Measurements from ENCODE around the gene MPST. TPM values are rescaled to one million over a fixed set of nuclear protein-coding genes. Genes with fewer than 3 reads are reported as not detected.
"Not testable (repeated sequence)": the region's sequence is repeated elsewhere in the genome, so short reads cannot be mapped to it uniquely, and the experiment has no call there.

The MPST gene
- polyA plus RNA-seq, 4 donors, result 44.5 to 84.1 (median 67.1) TPM

GRCh38 chr22:37058917-37059701, 39.6 kb downstream of the MPST start:
- DNase-seq (ENCODE audit: low read depth in 4 of 4, low spot score in 2 of 4), result no peak

- no peak for DNase-seq (ENCODE audit: low read depth in 4 of 4, low spot score in 2 of 4)
Measured at GRCh38 chr22:37059876-37060449, 40.4 kb downstream of the MPST start.

DNA sequence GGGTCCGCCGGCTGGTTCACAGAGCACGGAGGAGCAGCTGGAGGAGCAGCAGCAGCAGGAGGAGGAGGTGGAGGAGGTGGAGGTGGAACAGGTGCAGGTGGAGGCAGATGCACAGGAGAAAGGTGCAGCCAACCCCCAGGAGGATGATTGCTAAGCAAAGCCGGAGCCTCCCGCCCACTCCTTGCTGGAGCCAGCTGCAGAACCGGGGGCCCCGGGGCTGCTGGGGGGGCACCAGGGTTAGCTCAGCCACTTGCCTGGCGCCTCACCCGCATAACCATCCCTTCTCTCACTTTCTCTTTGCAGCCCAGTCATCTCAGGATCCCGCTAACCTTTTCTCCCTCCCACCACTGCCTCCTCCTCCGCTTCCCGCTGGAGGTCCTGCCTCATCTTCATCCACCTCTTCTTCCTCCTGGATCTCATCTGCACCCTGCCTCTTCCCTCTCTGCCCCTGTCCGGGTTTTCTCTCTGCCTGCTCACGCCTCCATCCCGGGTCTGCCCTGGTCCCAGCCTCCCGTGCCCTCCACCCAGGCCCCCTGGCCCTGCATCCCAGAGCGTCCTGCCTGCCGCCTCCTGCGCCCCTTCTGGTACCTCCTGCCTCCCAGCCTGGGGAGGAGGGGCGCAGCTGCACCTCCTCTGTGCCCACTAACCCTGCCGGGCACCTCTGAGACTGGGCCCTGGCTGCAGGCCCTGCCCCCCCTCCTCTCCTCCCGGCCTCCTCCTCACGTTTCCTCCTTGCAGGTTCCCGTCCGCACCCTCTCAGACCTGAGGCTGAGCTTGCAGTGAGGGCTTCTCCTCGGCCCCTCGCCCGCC, 41.5 kb downstream of the MPST start:
- no peak for DNase-seq (ENCODE audit: low read depth in 4 of 4, low spot score in 2 of 4)

DNA sequence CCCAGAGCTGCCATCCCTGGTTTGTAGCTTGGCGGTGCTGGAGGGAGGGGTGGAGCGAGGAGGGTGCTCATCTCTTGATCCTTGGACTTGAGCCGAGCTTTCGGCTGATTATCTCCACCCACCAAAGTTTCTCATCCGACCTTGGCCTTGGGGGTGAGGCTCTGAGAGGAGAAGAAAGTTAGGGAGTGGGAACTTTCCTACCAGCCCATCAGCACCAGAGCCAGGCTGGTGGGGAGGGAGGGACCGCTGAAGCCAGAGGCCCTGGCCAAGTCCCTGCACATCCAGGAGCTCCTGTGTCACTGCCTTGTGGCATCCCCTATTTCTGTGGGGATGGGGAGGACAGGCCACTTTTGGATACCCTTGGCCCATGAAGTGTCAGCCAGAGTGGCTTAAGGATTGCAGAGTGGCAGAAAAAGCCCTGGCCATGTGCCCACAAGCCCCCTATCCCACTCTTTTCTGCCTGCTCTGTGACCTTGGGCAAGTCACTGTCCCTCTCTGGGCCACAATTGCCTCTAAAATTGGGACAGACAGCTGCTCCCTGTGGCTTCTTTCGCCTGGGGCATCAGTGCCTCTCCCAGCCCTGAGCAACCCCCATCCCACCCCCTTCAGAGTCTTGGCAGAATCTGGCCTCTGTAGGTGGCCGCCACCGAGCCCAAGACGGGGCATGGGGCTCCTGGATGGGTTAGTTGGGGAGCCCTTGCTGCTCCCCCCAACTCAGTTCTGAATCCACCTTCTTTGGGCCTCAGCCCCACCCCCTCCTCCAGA, 42.3 kb downstream of the MPST start:
- DNase-seq (ENCODE audit: low read depth in 4 of 4, low spot score in 2 of 4), result no peak

- no peak for DNase-seq (ENCODE audit: low read depth in 4 of 4, low spot score in 2 of 4)
Measured at GRCh38 chr22:37062376-37062675, 42.8 kb downstream of the MPST start.

GRCh38 chr22:37062702-37063381, 43.3 kb downstream of the MPST start:
- no peak for DNase-seq (ENCODE audit: low read depth in 4 of 4, low spot score in 2 of 4)

- no peak for DNase-seq (ENCODE audit: low read depth in 4 of 4, low spot score in 2 of 4)
Measured at GRCh38 chr22:37063431-37064420, 44.2 kb downstream of the MPST start.

DNA sequence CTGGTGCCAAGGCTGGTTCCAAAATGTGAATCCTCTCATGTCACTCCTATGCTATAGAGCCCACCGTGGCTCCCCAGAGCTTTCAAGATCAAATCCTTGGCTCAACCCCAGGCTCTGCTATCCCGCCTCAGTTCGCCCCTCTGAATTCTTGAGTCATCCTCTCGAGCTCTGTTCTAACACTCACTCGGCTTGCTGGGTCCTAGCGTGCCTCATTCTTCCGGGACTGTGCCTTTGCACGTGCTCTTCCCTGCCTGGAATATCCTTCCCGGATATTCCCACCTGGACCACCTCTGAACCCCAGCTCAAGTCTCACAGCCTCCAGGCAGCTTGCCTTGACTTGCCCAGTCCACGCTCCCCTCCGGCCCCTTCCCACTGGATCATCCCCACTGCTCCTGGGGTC, 45.0 kb downstream of the MPST start:
- no peak for DNase-seq (ENCODE audit: low read depth in 4 of 4, low spot score in 2 of 4)

DNA sequence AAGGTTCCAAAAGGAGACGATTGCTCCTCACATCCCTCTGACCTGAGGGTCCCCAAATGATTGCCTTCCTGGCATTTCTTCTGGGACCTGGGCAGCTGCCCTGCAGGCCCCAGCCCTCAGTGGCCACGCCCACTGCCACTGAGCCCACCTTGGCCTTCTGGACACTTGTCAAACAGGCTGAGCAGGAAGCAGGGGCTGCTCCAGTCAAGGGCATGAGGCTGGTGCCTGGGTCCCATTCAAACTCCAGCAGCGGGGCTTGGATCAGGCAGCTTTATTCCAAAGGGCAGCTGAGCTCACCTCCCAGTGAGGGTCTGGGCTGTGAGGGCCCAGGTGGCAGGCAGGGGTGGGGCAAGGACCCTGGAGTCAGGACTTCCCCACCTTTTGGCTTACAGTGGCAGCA, 45.6 kb downstream of the MPST start:
- no peak for DNase-seq (ENCODE audit: low read depth in 4 of 4, low spot score in 2 of 4)

DNA sequence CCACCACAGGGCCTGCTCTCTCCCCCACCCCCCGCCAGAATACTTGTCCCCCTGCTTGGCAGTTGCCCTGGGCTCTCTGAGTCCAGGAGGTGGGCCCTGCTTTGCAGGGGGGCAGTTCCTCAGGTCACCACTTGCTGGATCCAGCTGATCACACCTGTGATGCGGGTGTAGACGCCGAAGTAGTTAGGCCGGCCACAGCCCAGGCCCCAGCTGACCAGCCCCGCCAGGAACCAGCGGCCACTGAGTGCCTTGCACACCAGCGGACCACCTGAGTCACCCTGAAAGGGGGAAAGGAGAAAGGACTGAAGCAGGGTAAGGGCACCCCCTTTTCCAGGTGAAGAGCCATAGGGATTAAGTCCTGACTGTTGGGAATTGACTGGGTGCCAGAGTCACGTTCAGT, 46.4 kb downstream of the MPST start:
- DNase-seq (ENCODE audit: low read depth in 4 of 4, low spot score in 2 of 4), result no peak

GRCh38 chr22:37067428-37067827, 47.9 kb downstream of the MPST start:
- DNase-seq (ENCODE audit: low read depth in 4 of 4, low spot score in 2 of 4), result no peak

GRCh38 chr22:37068859-37069258, 49.3 kb downstream of the MPST start:
- no peak for DNase-seq (ENCODE audit: low read depth in 4 of 4, low spot score in 2 of 4)

DNA sequence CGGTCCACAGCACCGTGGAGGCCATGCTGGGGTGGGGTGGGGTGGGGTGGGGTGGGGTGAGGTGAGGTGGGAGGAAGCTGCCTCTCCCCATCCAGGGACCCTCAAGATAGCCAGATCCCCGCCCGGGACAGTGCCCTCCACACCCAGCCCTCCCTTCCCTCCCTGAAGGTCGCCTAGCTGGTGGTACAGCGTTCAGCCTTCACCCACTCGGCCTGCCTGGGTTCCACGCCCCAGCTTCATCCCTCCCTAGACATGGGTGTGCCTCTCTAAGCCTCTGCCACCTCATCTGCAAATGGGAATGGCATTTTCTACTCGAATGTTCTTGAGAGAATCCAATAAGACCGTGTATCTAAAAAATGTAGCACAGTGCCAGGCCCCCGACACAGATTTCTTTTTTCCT, 49.8 kb downstream of the MPST start:
- no peak for DNase-seq (ENCODE audit: low read depth in 4 of 4, low spot score in 2 of 4)

DNA sequence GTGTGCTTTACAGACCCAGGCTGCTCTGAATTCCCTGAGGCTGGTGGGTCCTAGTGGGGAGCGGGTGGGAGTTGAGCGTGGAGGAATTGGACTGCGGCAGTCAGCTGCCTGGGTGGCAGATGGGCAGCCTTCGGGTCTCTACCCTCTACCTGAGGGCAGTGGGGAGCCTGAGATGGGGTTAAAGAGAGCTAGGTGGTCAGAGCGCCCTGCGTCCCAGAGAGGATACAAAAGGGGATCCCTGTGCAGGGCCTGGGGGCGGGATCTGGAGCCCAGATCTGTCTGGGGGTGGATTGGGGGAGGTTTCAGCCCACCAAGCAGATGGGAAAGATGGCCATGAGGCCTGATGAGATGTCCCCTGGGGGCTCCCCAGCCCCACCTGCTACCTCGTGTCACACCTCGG, 50.2 kb downstream of the MPST start:
- DNase-seq (ENCODE audit: low read depth in 4 of 4, low spot score in 2 of 4), result no peak

DNA sequence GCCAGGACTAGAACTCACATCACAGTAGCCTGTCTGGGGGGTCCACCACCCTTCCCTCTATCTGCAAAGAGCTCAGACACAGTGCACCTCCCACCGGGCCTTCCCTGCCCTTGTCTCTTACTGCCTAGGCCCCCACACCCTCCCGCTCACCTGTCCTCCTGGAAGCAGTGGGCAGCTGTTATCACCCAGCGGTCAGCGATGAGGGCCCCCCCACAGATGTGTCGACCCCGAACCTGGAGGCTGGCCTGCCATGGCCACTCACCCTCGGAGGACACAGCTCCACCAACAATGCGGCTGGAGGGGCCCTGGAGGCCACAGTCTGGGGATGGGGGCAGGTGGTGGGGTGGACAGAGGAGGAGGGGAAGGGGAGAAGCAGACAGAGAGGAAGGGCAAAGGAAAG, 50.8 kb downstream of the MPST start:
- no peak for DNase-seq (ENCODE audit: low read depth in 4 of 4, low spot score in 2 of 4)

- DNase-seq (ENCODE audit: low read depth in 4 of 4, low spot score in 2 of 4), result no peak
Measured at GRCh38 chr22:37070744-37071143, 51.2 kb downstream of the MPST start.

DNA sequence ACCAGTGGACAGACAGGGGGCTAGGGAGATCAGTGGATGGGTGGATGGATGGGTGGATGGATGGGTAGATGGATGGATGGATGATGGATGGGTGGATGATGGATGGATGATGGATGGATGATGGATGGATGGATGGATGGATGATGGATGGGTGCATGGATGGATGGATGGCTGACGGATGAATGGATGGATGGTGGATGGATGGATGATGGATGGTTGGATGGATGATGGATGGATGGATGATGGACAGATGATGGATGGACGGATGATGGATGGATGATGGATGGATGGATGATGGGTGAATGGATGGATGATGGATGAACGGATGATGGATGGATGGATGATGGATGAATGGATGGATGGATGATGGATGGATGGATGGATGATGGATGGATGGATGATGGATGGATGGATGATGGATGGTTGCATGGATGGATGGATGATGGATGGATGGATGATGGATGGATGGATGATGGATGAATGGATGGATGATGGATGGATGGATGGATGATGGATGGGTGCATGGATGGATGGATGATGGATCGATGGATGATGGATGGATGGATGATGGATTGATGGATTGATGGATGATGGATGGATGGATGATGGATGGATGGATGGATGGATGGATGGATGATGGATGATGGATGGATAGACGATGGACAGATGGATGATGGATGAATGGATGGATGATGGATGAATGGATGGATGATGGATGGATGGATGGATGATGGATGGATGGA, 52.5 kb downstream of the MPST start:
- not testable (repeated sequence) for DNase-seq (ENCODE audit: low read depth in 4 of 4, low spot score in 2 of 4)

DNA sequence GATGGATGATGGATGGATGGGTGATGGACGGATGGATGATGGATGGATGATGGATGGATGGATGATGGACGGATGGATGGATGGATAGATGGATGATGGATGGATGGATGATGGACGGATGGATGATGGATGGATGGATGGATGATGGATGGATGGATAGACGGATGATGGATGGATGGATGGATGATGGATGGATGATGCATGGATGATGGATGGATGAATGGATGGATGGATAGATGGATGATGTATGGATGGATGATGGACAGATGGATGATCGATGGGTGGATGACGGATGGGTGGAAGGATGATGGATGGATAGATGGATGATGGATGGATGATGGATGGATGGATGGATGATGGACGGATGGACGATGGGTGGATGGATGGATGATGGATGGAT, 53.1 kb downstream of the MPST start:
- DNase-seq (ENCODE audit: low read depth in 4 of 4, low spot score in 2 of 4), result no peak

GRCh38 chr22:37074537-37074936, 55.0 kb downstream of the MPST start:
- DNase-seq (ENCODE audit: low read depth in 4 of 4, low spot score in 2 of 4), result no peak

All from left renal cortex interstitium (tissue), 4 donors.